ENCODE results near the gene STX16.

GRCh38 chr20:58665606-58666005 is 14.5 kb downstream of the STX16 start:
- TF ChIP-seq CTCF (conservative IDR thresholded peaks at IDR 0.05 in 1 of 2, IDR thresholded peaks at IDR 0.05 in 1 of 2; ENCODE audit: low read depth in 1 of 2, low read length in 2 of 2) (no peak), EZH2 (IDR thresholded peaks at IDR 0.05; ENCODE audit: low read length, missing control alignments) (no peak)
